Measurements from ENCODE around the gene GPR15LG.
A peak's percentile ranks its signal among the peaks of the same experiment; 100 is the strongest.
"Not testable (repeated sequence)": the region's sequence is repeated elsewhere in the genome, so short reads cannot be mapped to it uniquely, and the experiment has no call there.

The GPR15LG gene

DNA sequence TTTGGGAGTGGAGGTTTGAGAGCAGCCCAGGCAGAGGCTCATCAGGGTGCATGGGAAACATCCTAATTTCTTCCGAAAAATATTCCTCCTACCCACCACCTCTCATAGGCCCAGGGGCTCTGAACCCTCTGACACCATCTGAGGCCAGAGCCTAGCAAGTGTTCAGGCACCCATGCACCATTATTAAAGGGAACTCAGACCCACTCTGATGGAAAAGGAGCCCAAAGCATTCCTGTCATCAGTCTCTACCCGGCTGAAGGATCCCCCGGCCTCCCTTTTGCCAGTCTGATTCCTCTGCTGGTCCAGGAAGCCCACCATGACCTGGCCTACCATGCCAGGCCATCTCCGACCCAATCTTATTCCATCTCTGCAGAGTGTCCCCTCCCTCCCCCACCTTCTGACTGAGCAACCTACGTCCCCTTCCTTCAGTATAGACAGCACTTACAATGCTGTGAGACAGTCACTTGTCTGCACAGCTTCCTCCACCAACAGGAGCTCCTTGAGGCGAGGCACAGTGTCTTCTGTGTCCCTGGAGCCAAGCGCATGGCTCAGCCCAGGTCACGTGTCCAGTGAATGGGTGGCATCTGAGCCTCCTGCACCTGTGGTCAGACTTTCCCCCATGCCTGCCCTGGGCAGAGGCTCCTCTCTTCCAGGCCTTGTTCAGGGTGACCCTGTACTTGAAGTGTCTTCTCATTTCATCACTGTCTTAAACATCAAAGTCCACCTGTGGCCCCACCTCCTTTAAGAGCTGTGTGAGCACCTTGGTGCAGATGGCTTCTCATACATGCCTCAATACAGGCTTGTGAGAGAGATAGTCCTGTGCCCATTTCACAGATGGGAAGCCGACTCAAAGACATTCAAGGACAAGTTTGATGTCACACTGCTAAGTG, 889 bp upstream of the GPR15LG start:
- no peaks in the 10 kb centered on the region; the same call in 1 of the 2 replicates for H3K4me1 ChIP-seq
- H3K27me3 ChIP-seq (ENCODE audit: low read depth) = no peaks in the 10 kb centered on the region
- no peaks in the 10 kb centered on the region for H3K36me3 ChIP-seq (replicated peaks)
- no peaks in the 10 kb centered on the region for H3K9me3 ChIP-seq
- no peak overlapping the region for H3K4me3 ChIP-seq
- DNase-seq (ENCODE audit: low spot score in 2 of 2) = peak in 1 of 2 experiments; percentile 0
- in situ Hi-C loops (cut with MboI; ENCODE audit: low sequenced_read_pairs) = no loop called here

- H3K4me1 ChIP-seq = peaks cover 8% of the 10 kb centered on the region
- in situ Hi-C loops (cut with MboI; ENCODE audit: low sequenced_read_pairs) = no loop called here
These were observed 1.8 kb downstream of the GPR15LG start for GRCh38 chr10:84175436-84175835.

GRCh38 chr10:84176351-84176750, 2.8 kb downstream of the GPR15LG start:
- H3K4me1 ChIP-seq = peaks cover 8% of the 10 kb centered on the region
- in situ Hi-C loops (cut with MboI; ENCODE audit: low sequenced_read_pairs) = no loop called here
- DNase-seq (ENCODE audit: low spot score in 2 of 2) = no peak

More at GRCh38 chr10:84175436-84175835, 1.8 kb downstream of the GPR15LG start:
- no peak overlapping the region for H3K4me3 ChIP-seq
- H3K9me3 ChIP-seq = no peaks in the 10 kb centered on the region
- peak in 1 of 2 experiments; percentile 1 for DNase-seq (ENCODE audit: low spot score in 2 of 2)
- no peaks in the 10 kb centered on the region for H3K36me3 ChIP-seq (replicated peaks)
- no peaks in the 10 kb centered on the region for H3K27me3 ChIP-seq (ENCODE audit: low read depth)

GRCh38 chr10:84176836-84177474, 3.4 kb downstream of the GPR15LG start:
- Histone ChIP-seq H3K36me3 (replicated peaks) (no peaks in the 10 kb centered on the region), H3K4me3 (no peak overlapping the region), H3K27me3 (ENCODE audit: low read depth) (no peaks in the 10 kb centered on the region), H3K9me3 (no peaks in the 10 kb centered on the region), H3K4me1 (peaks cover 8% of the 10 kb centered on the region)
- no peak for DNase-seq (ENCODE audit: low spot score in 2 of 2)
- in situ Hi-C loops (cut with MboI; ENCODE audit: low sequenced_read_pairs) = no loop called here

More at GRCh38 chr10:84176351-84176750, 2.8 kb downstream of the GPR15LG start:
- Histone ChIP-seq H3K9me3 (no peaks in the 10 kb centered on the region), H3K4me3 (no peak overlapping the region), H3K36me3 (replicated peaks) (no peaks in the 10 kb centered on the region), H3K27me3 (ENCODE audit: low read depth) (no peaks in the 10 kb centered on the region)

DNA sequence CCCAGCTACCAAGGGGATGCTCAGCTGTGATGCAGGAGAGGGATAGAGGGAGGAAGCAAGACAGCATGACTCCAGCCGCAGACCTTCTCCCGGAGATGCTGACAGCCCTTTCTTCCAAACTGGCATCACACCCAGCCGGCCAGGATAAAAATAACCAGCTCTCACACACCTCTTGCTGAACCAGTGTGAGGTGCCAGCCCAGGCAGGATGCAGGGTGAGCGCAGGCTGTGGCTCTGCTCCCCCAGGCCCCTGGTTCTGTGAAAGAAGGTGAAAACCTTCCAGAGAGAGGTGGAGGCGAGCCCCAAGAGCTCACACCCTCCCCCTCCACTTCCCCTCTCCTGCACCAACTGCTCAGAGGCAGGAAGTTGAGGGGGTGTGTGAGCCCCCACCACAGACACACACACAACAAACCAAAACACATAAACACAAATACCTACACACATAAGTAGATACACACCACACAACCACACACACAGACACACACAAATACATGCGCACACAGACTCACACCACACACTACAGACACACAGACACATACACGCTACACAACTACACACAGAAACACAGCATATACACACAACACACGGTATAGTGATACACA, 4.0 kb downstream of the GPR15LG start:
- in situ Hi-C loops (cut with MboI; ENCODE audit: low sequenced_read_pairs) = no loop called here
- H3K36me3 ChIP-seq (replicated peaks) = no peaks in the 10 kb centered on the region
- H3K9me3 ChIP-seq = no peaks in the 10 kb centered on the region
- H3K4me3 ChIP-seq = no peak overlapping the region
- DNase-seq (ENCODE audit: low spot score in 2 of 2) = no peak
- H3K4me1 ChIP-seq = peaks cover 8% of the 10 kb centered on the region
- no peaks in the 10 kb centered on the region for H3K27me3 ChIP-seq (ENCODE audit: low read depth)

DNA sequence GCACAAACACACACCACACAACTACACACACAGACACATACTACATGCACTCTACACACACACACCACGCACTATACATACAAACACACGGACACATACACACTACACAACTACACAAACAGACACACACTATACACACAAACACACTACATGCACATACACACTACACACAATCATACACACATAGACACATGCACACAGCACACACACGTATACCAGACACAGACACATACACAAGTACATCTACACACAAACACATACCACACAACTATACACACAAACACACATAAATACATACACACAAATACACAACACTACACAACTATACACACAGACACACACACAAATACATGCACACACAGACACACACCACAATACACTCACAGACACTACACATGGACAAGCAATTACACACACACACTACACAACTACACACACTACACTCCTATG, 4.6 kb downstream of the GPR15LG start:
- Histone ChIP-seq H3K27me3 (ENCODE audit: low read depth) (no peaks in the 10 kb centered on the region), H3K4me3 (no peak overlapping the region), H3K9me3 (no peaks in the 10 kb centered on the region), H3K36me3 (replicated peaks) (no peaks in the 10 kb centered on the region), H3K4me1 (peaks cover 8% of the 10 kb centered on the region)
- DNase-seq (ENCODE audit: low spot score in 2 of 2) = no peak
- in situ Hi-C loops (cut with MboI; ENCODE audit: low sequenced_read_pairs) = no loop called here

- no peaks in the 10 kb centered on the region for H3K27me3 ChIP-seq (ENCODE audit: low read depth)
- H3K9me3 ChIP-seq = no peaks in the 10 kb centered on the region
- in situ Hi-C loops (cut with MboI; ENCODE audit: low sequenced_read_pairs) = no loop called here
- H3K4me3 ChIP-seq = no peak overlapping the region
- peak; percentile 68 to 79 for DNase-seq (ENCODE audit: low spot score in 2 of 2)
- H3K36me3 ChIP-seq (replicated peaks) = no peaks in the 10 kb centered on the region
- H3K4me1 ChIP-seq = peaks cover 8% of the 10 kb centered on the region
These were observed 5.6 kb downstream of the GPR15LG start for GRCh38 chr10:84179059-84179710.

GRCh38 chr10:84180386-84180785, 6.8 kb downstream of the GPR15LG start:
- in situ Hi-C loops (cut with MboI; ENCODE audit: low sequenced_read_pairs); H3K4me3 ChIP-seq; H3K4me1 ChIP-seq; H3K36me3 ChIP-seq (replicated peaks); H3K27me3 ChIP-seq (ENCODE audit: low read depth); H3K9me3 ChIP-seq; DNase-seq (ENCODE audit: low spot score in 2 of 2): not testable (repeated sequence)

DNA sequence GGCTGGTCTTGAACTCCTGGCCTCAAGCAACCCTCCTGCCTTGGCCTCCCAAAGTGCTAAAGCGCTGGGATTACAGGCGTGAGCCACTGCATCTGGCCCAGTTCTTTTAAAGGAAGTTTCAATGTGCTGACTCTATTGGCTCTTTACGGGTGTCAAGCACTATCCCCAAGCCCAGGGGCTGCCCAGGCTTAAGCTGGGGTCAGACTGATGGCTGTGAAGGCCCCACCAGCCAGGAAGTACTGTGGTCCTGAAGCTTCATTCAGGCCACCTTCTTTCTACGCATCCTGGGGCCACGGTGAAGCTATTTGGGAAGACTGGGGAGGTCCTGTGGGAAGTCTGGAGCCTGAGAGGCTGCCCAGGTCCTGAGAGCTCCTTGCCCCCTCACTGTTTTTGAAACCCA, 8.0 kb downstream of the GPR15LG start:
- DNase-seq (ENCODE audit: low spot score in 2 of 2) = no peak
- no peaks in the 10 kb centered on the region for H3K27me3 ChIP-seq (ENCODE audit: low read depth)
- H3K4me1 ChIP-seq = peaks cover 8% of the 10 kb centered on the region
- H3K4me3 ChIP-seq = no peak overlapping the region
- H3K9me3 ChIP-seq = no peaks in the 10 kb centered on the region
- H3K36me3 ChIP-seq (replicated peaks) = no peaks in the 10 kb centered on the region
- in situ Hi-C loops (cut with MboI; ENCODE audit: low sequenced_read_pairs) = no loop called here

DNA sequence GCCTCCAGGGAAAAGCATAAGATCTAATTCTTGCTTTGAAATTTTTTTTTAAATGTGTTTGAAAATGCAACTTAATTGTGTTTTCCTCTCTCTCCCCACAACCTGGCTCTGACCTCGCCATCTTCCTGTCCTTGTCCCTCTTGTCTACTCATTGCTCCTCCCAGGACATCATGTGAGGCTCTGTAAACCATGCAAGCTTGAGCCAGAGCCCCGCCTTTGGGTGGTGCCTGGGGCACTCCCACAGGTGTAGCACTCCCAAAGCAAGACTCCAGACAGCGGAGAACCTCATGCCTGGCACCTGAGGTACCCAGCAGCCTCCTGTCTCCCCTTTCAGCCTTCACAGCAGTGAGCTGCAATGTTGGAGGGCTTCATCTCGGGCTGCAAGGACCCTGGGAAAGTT, 10.9 kb downstream of the GPR15LG start:
- H3K4me3 ChIP-seq = no peak overlapping the region
- H3K27me3 ChIP-seq (ENCODE audit: low read depth) = no peaks in the 10 kb centered on the region
- peaks cover 3% of the 10 kb centered on the region for H3K4me1 ChIP-seq
- H3K36me3 ChIP-seq (replicated peaks) = no peaks in the 10 kb centered on the region
- no peaks in the 10 kb centered on the region for H3K9me3 ChIP-seq
- in situ Hi-C loops (cut with MboI; ENCODE audit: low sequenced_read_pairs) = no loop called here
- no peak for DNase-seq (ENCODE audit: low spot score in 2 of 2)

- Histone ChIP-seq H3K27me3 (ENCODE audit: low read depth) (no peaks in the 10 kb centered on the region), H3K36me3 (replicated peaks) (no peaks in the 10 kb centered on the region), H3K4me3 (no peak overlapping the region), H3K9me3 (no peaks in the 10 kb centered on the region), H3K4me1 (no peaks in the 10 kb centered on the region)
- in situ Hi-C loops (cut with MboI; ENCODE audit: low sequenced_read_pairs) = no loop called here
- DNase-seq (ENCODE audit: low spot score in 2 of 2) = no peak
These were observed 12.1 kb downstream of the GPR15LG start for GRCh38 chr10:84185526-84186175.

GRCh38 chr10:84188815-84189214, 15.2 kb downstream of the GPR15LG start:
- no peaks in the 10 kb centered on the region for H3K36me3 ChIP-seq (replicated peaks)
- in situ Hi-C loops (cut with MboI; ENCODE audit: low sequenced_read_pairs) = no loop called here
- no peak overlapping the region for H3K4me3 ChIP-seq
- H3K27me3 ChIP-seq (ENCODE audit: low read depth) = no peaks in the 10 kb centered on the region
- no peak for DNase-seq (ENCODE audit: low spot score in 2 of 2)
- H3K9me3 ChIP-seq = no peaks in the 10 kb centered on the region
- H3K4me1 ChIP-seq = no peaks in the 10 kb centered on the region

- H3K36me3 ChIP-seq (replicated peaks) = no peaks in the 10 kb centered on the region
- DNase-seq (ENCODE audit: low spot score in 2 of 2) = no peak
- in situ Hi-C loops (cut with MboI; ENCODE audit: low sequenced_read_pairs) = no loop called here
These were observed 17.0 kb downstream of the GPR15LG start for GRCh38 chr10:84190621-84191020.

More at GRCh38 chr10:84190621-84191020, 17.0 kb downstream of the GPR15LG start:
- H3K27me3 ChIP-seq (ENCODE audit: low read depth) = no peaks in the 10 kb centered on the region
- H3K4me1 ChIP-seq = no peaks in the 10 kb centered on the region
- no peak overlapping the region for H3K4me3 ChIP-seq
- no peaks in the 10 kb centered on the region for H3K9me3 ChIP-seq
